ENCODE data around the gene NFKBIA.

DNA sequence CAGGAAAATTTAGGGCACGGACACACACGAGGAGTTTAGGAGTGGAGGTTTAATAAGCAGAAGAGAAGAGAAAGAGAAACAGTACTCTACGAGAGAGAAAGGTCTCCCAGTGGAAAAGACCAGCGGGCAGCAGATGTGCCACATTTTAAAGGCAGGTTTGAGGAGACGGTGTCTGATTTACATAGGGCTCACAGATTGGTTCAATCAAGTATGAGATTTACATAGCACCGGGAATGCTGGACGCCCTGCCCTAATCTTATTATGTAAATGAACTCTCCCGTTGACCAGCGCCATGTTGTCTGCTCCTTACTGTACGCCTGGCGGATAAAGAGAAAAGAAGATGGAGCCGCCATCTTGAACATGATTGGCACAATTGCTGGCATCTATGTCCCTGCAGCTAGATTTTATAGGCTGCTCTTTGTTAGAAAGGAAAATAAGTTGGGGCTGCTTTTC, 17.9 kb downstream of the NFKBIA start:
- TF ChIP-seq, protein P1, sequence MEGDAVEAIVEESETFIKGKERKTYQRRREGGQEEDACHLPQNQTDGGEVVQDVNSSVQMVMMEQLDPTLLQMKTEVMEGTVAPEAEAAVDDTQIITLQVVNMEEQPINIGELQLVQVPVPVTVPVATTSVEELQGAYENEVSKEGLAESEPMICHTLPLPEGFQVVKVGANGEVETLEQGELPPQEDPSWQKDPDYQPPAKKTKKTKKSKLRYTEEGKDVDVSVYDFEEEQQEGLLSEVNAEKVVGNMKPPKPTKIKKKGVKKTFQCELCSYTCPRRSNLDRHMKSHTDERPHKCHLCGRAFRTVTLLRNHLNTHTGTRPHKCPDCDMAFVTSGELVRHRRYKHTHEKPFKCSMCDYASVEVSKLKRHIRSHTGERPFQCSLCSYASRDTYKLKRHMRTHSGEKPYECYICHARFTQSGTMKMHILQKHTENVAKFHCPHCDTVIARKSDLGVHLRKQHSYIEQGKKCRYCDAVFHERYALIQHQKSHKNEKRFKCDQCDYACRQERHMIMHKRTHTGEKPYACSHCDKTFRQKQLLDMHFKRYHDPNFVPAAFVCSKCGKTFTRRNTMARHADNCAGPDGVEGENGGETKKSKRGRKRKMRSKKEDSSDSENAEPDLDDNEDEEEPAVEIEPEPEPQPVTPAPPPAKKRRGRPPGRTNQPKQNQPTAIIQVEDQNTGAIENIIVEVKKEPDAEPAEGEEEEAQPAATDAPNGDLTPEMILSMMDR (optimal IDR thresholded peaks at IDR 0.05 in 1 of 3, IDR thresholded peaks at IDR 0.05 in 1 of 3, conservative IDR thresholded peaks at IDR 0.05 in 1 of 3; ENCODE audit: extremely low read depth in 1 of 3, insufficient read depth in 2 of 3, low read length in 3 of 3) = no peak
- no peak for TF ChIP-seq EZH2 (IDR thresholded peaks at IDR 0.05; ENCODE audit: low read length)

Data from keratinocyte (primary cell).